GM19043 (cell line): ENCODE results near the gene CRYBA1.
A peak's percentile ranks its signal among the peaks of the same experiment; 100 is the strongest.

Experiments
- ATAC-seq: cut with Tn5 transposase; IDR thresholded peaks from one replicate; pipeline ENCODE4 v1.9.1; 2021; ENCODE audit warnings: low read depth; ENCODE audit not compliant: unreplicated experiment

CRYBA1 gene

DNA sequence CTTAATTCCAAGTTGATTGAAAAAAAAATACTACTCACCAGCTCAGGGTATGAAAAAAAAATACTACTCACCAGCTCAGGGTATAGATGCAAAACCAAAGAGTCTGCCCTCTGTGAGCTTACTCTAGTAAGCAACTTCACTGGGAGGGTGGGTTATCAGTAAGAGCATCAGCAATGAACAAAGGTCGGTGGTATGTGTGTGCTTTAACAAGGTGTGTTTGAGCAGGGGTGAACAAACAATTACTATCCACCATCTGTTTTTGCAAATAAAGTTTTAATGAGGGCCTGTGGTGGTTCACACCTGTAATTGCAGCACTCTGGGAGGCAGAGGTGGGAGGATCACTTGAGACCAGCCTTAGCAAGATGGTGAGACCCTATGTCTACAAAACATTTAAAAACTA lies 27.3 kb downstream of the CRYBA1 start:
- ATAC-seq: no peak

DNA sequence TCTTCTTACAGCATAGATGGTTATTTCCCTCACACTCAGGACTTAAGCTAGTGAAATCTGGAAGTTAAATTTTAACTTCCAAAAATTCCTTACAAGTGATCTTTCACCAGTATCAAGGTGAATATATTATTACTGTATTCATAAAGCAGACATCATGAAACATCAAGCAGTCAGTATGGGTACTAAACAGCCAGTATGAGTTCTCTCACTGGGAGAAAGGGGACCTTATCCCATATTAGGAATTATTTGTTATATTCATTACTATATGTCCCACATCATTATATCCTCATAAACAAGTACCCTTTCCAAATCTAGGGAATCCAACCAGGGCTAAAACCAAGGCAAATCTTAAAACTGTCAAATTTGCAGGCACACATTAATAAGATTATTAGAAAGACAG lies 32.0 kb downstream of the CRYBA1 start:
- no peak for ATAC-seq

DNA sequence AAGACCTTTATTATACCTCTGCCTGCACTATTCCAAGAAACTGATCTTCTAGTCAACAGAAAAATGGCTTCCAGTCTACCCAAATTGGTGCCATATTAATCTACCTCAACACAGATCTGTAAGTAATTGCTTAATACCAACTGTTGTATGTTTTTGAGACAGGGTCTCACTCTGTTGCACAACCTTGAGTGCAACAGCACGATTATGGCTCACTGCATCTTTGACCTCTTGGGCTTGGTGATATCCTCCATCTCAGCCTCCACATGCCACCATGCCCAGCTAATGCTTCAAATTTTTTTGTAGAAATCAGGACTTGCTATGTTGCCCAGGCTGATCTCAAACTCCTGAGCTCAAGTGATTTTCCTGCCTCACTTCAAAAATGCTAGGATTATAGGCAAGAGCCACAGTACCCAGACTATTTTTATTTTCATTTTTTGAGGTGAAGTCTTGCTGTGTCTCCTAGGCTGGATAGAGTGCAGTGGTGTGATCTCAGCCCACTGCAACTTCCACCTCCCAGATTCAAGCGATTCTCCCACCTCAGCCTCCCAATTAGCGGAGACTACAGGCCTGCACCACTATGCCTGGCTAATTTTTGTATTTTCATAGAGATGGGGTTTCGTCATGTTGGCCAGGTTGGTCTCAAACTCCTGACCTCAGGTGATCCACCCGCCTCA lies 32.9 kb downstream of the CRYBA1 start:
- no peak for ATAC-seq

DNA sequence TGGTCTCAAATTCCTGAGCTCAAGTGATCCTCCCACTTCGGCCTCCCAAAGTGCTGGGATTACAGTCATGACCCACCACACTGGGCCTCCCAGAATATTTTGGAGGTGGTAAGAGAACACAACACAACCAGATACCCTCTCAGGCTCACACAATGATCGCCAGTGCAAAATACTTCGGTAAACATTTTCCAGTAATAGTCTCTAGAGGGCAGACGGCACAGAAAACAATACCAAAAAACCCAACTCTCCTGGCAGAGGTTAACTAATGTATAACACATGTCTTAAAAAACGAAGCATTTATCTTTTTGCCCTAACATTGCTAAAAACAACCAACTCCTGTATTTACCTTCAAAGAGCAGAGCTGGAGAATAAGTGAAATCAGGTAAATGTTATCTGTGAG lies 36.8 kb downstream of the CRYBA1 start:
- ATAC-seq: no peak

DNA sequence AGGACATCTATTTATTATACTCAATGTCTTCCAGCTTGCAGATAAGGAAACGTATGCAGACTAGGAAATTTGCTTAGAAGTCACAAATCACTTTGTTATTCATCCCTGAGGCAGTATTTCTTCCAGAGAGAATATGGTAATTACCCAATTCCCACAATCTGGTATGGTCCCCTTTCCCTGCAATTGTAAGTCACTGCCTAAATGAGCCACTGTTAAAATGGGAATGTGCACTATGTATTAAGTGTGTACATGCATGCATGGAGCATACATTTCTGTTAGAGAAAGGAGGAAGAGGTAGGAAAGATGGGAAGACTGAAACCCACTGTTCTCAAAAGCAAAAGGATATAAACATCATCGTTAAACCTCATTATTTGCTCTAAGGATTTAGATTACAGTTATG lies 37.3 kb downstream of the CRYBA1 start:
- no peak for ATAC-seq

DNA sequence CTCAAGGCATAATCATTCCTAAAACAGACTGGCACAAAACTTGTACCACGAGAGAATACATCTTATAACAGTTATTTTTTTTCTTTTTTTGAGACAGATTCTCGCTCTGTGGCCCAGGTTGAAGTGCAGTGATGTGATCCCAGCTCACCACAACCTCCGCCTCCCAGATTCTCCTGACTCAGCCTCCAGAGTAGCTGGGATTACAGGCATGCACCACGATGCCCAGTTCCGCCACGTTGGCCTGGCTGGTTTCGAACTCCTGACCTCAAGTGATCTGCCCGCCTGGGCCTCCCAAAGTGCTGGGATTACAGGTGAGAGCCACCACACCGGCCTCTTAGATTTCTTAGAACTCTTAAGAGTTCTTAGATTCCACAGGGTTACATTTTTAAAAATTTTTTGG lies 43.2 kb downstream of the CRYBA1 start:
- ATAC-seq: no peak

DNA sequence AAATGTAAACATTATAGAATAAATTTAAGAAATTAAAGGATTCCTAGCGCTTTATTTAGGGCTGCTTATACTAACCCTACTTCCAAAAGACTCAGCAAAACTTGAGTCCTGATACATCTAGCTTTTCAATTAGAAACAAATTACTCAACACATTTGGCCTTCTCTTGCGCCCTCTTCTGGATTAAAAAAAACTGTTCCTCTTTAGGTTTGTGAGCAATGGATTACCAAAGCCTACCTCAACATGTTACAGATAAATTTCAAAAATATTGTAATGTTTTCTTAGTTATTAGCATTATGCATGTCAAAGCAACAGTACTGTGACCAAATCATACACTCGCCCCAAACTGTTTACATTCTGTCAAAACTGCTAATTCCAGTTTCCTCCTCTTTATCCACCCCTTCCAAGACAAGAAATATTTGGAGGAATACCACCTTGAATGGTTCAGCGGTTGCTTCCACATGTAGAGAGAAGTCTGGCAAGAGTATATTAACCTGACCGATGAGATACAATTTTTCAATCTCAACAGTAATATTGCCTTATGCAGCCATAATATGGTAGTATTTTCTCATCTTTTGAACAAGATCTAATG lies 44.6 kb downstream of the CRYBA1 start:
- no peak for ATAC-seq

DNA sequence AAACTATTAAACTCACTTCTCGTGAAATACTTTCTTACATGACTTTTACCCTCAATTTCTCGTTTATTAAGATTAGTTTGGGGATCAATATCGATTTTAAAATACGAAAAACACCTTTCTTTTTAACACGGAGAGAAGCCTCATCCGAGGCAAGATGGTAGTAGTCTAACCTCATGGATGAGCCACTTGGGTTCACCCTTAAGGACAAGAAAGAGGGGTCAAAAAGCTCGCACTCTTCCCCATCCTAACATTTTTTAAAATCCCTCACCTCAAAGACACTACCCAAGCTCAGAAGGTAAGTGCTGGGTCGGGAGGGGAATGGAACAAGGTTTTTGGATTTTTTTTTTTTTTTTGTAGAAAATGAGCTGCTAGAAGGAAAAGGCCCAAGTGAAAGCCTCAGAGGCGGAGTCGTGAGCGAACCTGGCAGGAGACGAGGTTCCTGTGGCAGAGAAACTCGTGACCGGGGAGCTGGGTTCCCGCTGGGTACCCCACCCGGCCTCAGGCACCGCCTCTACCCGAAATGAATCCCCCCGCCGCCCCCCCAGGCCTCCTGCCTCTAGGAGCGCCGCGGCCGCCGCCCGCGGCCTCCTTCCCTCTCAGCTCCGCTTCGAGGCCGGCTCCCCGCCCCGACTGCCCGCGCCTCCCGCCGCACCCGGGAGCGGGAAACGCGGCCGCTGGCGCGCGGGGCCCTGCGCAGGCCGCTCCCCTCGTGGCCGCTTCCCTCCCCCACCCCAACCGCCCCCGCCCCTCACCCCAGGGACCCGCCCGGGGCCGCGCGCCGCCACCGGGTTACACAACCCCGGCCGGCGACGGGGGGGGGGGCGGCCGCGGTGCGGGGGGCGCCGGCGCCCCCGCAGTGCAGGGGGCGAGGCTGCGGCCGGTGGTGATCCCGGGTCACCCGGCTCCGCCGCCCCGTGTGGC lies 45.7 kb downstream of the CRYBA1 start:
- no peak for ATAC-seq

DNA sequence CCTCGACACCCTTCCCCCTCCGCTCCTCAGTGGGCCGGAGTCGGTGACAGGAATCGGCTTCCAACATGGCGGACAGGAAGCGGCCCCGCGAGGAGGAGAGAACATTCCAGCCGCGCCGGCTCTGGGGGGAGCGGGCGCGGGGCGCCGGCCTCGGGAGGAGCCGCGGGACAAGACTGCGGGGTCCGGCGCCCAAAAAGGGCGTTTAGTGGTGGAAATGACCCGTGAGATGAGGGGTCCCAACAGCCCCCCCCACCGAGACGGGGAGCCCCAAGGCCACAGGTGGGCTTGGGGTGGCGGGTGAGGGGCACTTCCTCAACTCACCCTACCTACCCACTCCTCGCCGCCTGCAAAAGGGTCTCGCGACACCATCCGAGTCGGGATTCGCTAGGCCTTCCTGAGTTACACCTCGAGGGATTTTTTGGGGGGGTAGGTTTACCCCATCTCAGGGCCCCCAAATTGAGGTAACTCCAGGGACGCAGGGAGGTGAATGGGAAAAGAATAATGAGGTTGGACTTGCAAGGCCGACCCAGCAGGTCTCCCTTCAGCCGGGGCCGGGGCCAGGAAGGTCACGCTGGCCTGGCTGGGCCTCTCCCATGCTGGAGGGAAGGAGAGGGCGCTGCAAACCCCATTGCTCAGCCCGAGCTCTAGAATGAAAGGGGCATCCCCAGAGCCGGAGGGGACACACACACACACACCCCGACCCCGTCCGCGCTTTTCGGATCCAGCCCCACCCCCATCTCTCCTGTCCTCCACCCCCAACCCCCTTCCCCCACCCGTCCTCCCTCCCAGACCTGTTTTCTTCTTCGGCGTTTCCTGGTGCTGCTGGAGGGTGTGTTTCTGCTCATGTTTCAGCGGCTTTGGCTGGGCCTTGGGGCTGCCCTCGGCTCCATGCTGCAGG lies 46.6 kb downstream of the CRYBA1 start:
- no peak for ATAC-seq

DNA sequence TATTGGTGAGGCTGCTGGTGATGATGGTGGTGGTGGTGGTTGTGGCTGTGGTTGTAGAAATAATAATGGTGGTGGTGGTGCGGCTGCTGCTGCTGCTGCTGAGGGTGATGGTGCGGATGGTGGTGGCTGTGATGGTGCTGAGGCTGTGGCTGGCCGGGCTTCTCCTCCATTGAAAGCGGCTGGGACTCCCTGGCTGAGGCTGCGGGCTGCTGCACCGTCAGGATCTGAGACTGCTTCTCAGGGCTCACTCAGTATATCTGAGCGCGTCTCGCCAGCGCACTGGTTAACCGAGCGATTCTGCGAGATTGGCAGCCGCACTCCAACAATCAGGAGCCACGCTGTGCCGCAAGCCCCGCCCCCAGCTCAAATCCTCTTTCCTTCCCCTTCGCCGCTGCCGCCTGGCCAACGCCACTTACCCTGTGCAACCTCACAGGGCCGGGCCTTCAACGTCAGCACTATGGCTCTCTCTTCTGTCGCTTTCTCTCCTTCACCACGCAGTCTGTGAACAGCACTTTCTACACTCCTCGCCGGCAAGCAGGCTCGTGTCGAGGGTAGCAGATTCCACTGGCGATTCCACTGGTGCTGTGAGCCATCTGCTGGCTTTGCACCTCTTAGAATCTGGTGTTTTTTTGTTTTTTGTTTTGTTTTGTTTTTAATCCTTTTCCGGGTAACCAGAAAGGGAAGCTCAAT lies 47.4 kb downstream of the CRYBA1 start, which contains the start of gene NUFIP2:
NUFIP2 (minus strand) TSS at position 259 of the 690 bp plus-strand sequence; CDS start at position 170, 89 bp downstream.
- peak; percentile 78 for ATAC-seq

DNA sequence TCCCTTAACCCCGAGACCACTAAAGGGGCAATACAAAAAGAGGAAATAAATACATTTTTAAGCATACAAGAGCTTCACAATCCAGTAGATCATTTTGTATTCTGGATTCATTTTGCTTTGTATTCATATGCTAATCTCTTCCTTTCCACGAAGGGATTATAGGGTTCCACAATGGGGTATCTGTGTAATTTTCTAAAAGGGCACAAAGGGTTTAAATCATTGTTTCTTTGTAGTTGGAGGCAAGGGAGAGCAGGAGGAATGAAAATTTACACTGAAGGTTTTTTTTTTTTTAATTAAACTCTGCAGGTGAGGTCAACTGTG lies 47.9 kb downstream of the CRYBA1 start:
- no peak for ATAC-seq

DNA sequence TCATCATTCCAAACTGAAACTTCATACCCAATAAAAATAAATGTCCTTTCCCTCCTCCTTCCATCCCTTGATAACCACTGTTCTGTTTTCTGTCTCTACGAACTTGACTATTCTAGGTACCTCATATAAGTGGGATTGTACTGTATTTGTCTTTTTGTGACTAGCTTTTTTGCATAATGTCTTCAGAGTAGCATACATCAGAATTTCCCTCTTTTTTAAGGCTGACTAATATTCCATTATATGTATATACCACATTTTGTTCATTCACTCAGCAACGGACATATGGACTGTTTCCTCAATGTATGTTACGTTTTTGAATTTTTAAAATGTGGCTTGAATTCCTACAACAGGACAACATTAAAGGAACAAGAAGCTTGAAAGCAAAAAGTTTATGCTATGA lies 48.8 kb downstream of the CRYBA1 start:
- no peak for ATAC-seq

DNA sequence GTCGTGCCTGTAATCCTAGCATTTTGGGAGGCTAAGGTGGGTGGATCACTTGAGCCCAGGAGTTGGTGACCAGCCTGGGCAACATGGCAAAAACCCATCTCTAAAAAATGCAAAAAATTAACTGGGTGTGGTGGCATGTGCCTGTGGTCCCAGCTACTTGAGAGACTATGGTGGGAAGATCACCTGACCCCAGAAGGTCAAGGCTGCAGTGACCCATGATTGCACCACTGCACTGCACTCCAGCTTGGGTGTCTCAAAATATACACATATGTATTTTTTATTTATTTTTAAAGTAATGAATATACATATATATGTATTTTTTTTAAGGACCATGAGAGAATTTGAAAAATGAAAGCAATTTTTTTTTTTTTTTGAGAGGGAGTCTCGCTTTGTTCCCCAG lies 52.4 kb downstream of the CRYBA1 start:
- ATAC-seq: no peak

DNA sequence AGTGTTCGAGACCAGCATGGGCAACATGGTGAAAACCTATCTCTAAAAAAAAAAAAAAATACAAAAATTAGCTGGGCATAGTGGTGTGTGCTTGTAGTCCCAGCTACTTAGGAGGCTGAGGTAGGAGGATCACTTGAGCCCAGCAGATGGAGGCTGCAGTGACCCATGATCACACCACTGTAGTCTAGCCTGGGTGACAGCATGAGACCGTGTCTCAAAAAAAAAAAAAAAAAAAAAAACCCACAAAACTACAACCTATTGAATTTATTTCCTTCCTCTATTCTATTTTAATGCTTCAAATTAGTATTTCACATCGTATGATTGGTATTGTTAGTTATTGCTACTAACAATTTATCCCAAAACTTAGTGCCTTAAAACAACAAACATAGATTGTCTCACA lies 56.7 kb downstream of the CRYBA1 start:
- ATAC-seq: no peak
